PC-3 (cell line): ENCODE results near the gene CGNL1.

ENCODE experiments used
- CTCF ChIP-seq: fragments of 300-600 bp; sonication (generic); conservative IDR thresholded peaks from 2 replicates; pipeline ENCODE4 v1.5.1; 2017; ENCODE audit warnings: antibody characterized with exemption, low read depth, mild to moderate bottlenecking, low read length
- EZH2 ChIP-seq: fragments of 300-600 bp; sonication (generic); IDR thresholded peaks from one replicate; pipeline ENCODE4 v1.6.1; 2017; ENCODE audit warnings: antibody characterized with exemption, mild to moderate bottlenecking, low read length; ENCODE audit not compliant: unreplicated experiment
- EZH2phosphoT487 ChIP-seq: fragments of 300-600 bp; sonication (generic); IDR thresholded peaks from 2 replicates; pipeline ENCODE4 v1.6.1; 2018; ENCODE audit warnings: mild to moderate bottlenecking, antibody characterized with exemption, low read length, borderline replicate concordance

GRCh38 chr15:57549935-57550334, 173.6 kb downstream of the CGNL1 start:
- no peak for TF ChIP-seq CTCF
- no peak for TF ChIP-seq EZH2
- TF ChIP-seq EZH2phosphoT487 = no peak
